GM10266 (cell line): ENCODE results near the gene OR4M1.
"Not testable (repeated sequence)": the region's sequence is repeated elsewhere in the genome, so short reads cannot be mapped to it uniquely, and the experiment has no call there.

Experiments
- DNase-seq: peaks from one replicate; pipeline ENCODE4 v3.0.0; 2012; ENCODE audit errors: extremely low spot score
- CTCF ChIP-seq: IDR thresholded peaks from 2 replicates; pipeline ENCODE4 v1.5.1; 2012; ENCODE audit warnings: mild to moderate bottlenecking, low read depth; ENCODE audit not compliant: control insufficient read depth, insufficient read depth; ENCODE audit errors: missing control alignments

OR4M1 gene

GRCh38 chr14:19823178-19823577, 49.9 kb downstream of the OR4M1 start:
- no peak for TF ChIP-seq CTCF
- no peak for DNase-seq

GRCh38 chr14:19823765-19824164, 50.5 kb downstream of the OR4M1 start:
- no peak for TF ChIP-seq CTCF
- no peak for DNase-seq

- DNase-seq, result not testable (repeated sequence)
Measured at GRCh38 chr14:19827626-19828244, 54.4 kb downstream of the OR4M1 start.

DNA sequence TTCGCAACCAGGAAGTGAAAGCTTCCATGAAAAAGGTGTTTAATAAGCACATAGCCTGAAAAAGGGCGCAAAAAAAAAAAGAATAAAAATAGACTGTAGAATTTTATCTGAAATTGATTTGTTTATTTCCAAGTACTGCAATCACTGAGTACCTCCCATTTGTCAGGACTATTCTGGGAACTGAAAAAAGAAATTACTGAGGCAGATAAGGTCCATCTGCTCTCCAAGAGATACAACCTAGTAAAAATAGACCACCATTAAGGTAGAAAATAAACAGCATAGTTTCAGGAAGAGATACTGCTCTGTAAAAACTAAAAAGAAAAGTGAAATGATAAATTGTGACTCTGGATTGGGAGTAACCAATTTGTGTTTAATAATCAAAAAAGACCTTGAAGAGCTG, 55.0 kb downstream of the OR4M1 start:
- TF ChIP-seq CTCF, result no peak
- DNase-seq, result no peak
